Measurements from ENCODE around the gene BMPER. TPM values are rescaled to one million over a fixed set of nuclear protein-coding genes. Genes with fewer than 3 reads are reported as not detected.

Gene BMPER
- total RNA-seq, 6 experiments from 2014 or later: 9.4 to 13.5 (median 11.1) TPM

- peaks cover 11% of the 10 kb centered on the region; the same call in 1 of the 2 replicates for H3K36me3 Mint-ChIP-seq (ENCODE audit: low read depth)
- H3K9me3 Mint-ChIP-seq: no peaks in the 10 kb centered on the region
- no peaks in the 10 kb centered on the region for H3K27me3 Mint-ChIP-seq (ENCODE audit: insufficient read depth)
- TF ChIP-seq CTCF (IDR thresholded peaks at IDR 0.05): peak; percentile 41
- H3K27ac Mint-ChIP-seq: no peak overlapping the region
- DNase-seq: no peak
- H3K4me1 Mint-ChIP-seq (ENCODE audit: low read depth): no peaks in the 10 kb centered on the region
- no peak overlapping the region for H3K4me3 Mint-ChIP-seq
Measured at GRCh38 chr7:33923440-33924229, 18.3 kb downstream of the BMPER start.

DNA sequence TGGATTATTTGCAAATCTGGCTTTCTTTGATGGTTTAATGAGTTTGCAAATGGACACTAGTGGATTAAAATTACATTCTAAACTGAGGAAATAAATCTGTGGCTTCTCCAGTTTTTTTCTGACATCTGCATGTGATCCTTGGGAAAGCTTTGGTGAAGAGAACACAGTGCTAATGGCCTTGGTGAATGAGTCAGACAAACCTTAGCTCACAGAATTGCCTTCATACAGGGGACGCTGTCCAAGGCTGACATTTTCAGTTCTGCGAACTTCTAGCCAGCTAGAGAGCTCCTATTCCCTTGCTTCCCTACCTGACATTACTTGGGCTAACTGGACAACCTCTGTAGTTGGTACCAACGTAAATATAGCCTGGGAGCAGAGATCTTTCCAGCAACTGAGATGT is 21.2 kb downstream of the BMPER start:
- Mint-ChIP-seq H3K4me1 (ENCODE audit: low read depth) (no peaks in the 10 kb centered on the region; the same call in 1 of the 2 replicates), H3K27ac (no peak overlapping the region), H3K9me3 (no peaks in the 10 kb centered on the region), H3K27me3 (ENCODE audit: insufficient read depth) (no peaks in the 10 kb centered on the region), H3K4me3 (no peak overlapping the region), H3K36me3 (ENCODE audit: low read depth) (peaks cover 11% of the 10 kb centered on the region; the same call in 1 of the 2 replicates)
- DNase-seq: no peak
- TF ChIP-seq CTCF (IDR thresholded peaks at IDR 0.05): no peak

GRCh38 chr7:33928986-33929385 is 23.6 kb downstream of the BMPER start:
- peaks cover 24% of the 10 kb centered on the region for H3K4me1 Mint-ChIP-seq (ENCODE audit: low read depth)
- DNase-seq: no peak
- H3K27me3 Mint-ChIP-seq (ENCODE audit: insufficient read depth): no peaks in the 10 kb centered on the region
- no peak for TF ChIP-seq CTCF (IDR thresholded peaks at IDR 0.05)
- no peak overlapping the region for H3K27ac Mint-ChIP-seq
- H3K4me3 Mint-ChIP-seq: no peak overlapping the region
- no peaks in the 10 kb centered on the region for H3K9me3 Mint-ChIP-seq
- H3K36me3 Mint-ChIP-seq (ENCODE audit: low read depth): peaks cover 5% of the 10 kb centered on the region; the same call in 1 of the 2 replicates

GRCh38 chr7:33932221-33932620 is 26.9 kb downstream of the BMPER start:
- peaks cover 2% of the 10 kb centered on the region for H3K36me3 Mint-ChIP-seq (ENCODE audit: low read depth)
- no peaks in the 10 kb centered on the region for H3K9me3 Mint-ChIP-seq
- DNase-seq: no peak
- H3K27ac Mint-ChIP-seq: peak overlapping the region; percentile 98
- TF ChIP-seq CTCF (IDR thresholded peaks at IDR 0.05): no peak
- H3K4me1 Mint-ChIP-seq (ENCODE audit: low read depth): peaks cover 47% of the 10 kb centered on the region
- no peaks in the 10 kb centered on the region for H3K27me3 Mint-ChIP-seq (ENCODE audit: insufficient read depth)
- H3K4me3 Mint-ChIP-seq: peak overlapping the region; percentile 77

DNA sequence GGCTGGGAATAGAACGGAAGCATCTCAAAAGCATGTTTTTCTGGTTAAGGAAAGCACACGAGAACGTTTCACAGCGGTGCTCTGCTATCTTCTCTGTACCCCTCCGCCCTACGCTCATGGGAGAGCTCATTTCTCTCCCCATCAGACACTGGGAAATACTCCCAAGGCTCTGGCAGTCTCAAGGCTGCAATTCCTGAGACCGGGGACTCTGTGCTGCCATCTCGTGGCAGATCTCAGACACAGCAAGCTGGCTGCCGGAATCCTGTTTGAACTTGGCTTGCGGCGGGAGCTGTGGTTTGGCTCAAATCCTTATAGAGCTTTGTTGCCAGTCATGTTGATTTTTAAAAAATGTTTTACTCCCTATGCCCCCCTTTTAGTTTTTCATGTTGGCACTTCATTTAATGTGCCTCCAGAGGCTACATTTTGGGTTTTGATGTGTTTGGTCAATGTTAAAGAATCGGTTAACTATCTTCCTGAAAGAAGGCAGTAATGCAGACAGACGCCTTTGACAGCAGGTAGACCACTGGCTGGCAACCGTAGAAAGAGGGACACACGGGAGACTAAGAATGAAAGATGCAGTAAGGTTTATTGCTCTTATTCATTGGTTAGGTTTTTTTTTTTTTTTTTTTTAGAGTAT is 27.6 kb downstream of the BMPER start:
- peak overlapping the region; percentile 77 for H3K4me3 Mint-ChIP-seq
- no peaks in the 10 kb centered on the region for H3K27me3 Mint-ChIP-seq (ENCODE audit: insufficient read depth)
- DNase-seq: peak; percentile 86
- H3K27ac Mint-ChIP-seq: peak overlapping the region; percentile 98
- H3K4me1 Mint-ChIP-seq (ENCODE audit: low read depth): peaks cover 47% of the 10 kb centered on the region
- TF ChIP-seq CTCF (IDR thresholded peaks at IDR 0.05): peak; percentile 98
- H3K9me3 Mint-ChIP-seq: no peaks in the 10 kb centered on the region
- H3K36me3 Mint-ChIP-seq (ENCODE audit: low read depth): peaks cover 9% of the 10 kb centered on the region
